T-helper 1 cell treated with Interleukin-12 subunit alpha and Interleukin-12 subunit beta and Interleukin-4 antibody, amounts not matched to agents 30 μg/mL and 1 μg/mL, for 36 hours (primary cell): ENCODE results near the gene HOXA10.
A peak's percentile ranks its signal among the peaks of the same experiment; 100 is the strongest.

Source experiments
- H3K27ac Mint-ChIP-seq: one replicate; pipeline ENCODE4 v1.8.0; 2021; ENCODE audit warnings: mild to moderate bottlenecking, mixed read lengths
- H3K27me3 Mint-ChIP-seq: one replicate; pipeline ENCODE4 v1.8.0; 2021; ENCODE audit warnings: low read depth, mixed read lengths
- H3K36me3 Mint-ChIP-seq: one replicate; pipeline ENCODE4 v1.8.0; 2021; ENCODE audit warnings: low read depth, mixed read lengths
- H3K4me1 Mint-ChIP-seq: one replicate; pipeline ENCODE4 v1.8.0; 2021; ENCODE audit warnings: low read depth, mixed read lengths
- H3K4me3 Mint-ChIP-seq: one replicate; pipeline ENCODE4 v1.8.0; 2021; ENCODE audit warnings: mild to moderate bottlenecking, moderate library complexity, mixed read lengths
- H3K9me3 Mint-ChIP-seq: one replicate; pipeline ENCODE4 v1.8.0; 2021; ENCODE audit warnings: mixed read lengths

Gene HOXA10

DNA sequence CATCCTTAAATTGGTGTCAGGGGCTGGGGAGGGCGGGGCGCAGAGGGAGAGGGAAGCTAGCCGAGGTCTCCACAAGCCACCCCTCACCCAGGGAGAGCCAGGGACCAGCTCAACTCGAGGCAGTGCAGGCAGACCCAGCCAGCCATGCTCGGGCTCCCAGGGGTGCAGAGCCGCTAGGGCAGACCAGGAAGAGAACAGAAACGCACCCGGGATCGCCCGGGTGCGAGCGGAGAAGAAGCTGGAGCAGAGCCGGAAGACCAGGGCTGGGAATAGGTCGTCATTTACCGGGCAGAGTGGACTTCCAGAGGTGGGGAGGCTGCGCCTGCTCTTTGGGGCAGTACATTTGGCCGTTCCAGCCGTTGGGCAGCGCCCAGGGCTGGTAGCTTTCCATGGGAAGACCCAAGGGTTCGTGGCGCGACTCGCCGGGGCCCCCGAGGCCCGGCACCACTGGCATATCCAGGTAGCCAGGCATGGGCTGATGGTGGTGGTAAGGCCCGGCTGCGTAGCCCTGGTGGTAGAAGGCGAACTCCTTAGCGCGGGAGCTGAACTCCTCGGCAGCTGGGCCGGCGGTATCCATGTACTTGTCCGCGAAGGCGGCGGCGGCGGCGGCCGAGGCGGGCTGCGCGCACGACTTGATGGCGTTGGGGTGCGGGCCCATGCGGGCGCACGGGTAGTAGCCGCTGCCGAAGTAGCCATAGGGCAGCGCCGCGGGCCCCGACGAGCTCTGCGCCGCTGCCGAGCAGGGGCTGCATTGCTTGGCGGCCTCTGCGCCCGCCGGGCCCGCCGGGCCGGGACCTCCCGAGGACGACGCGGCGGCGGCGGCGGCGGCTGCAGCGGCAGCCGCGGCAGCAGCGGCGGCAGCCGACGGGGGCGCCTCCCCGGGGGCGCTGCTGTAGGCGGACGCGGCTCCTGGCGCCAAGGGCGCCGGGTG, 25.0 kb upstream of the HOXA10 start:
- H3K9me3 Mint-ChIP-seq: no peaks in the 10 kb centered on the region
- H3K36me3 Mint-ChIP-seq: no peaks in the 10 kb centered on the region
- peaks cover 87% of the 10 kb centered on the region for H3K27me3 Mint-ChIP-seq
- H3K4me3 Mint-ChIP-seq: no peak overlapping the region
- H3K4me1 Mint-ChIP-seq: peaks cover 9% of the 10 kb centered on the region
- H3K27ac Mint-ChIP-seq: peak overlapping the region; percentile 82

- Mint-ChIP-seq H3K27me3 (peaks cover 87% of the 10 kb centered on the region), H3K9me3 (no peaks in the 10 kb centered on the region), H3K4me3 (no peak overlapping the region), H3K36me3 (no peaks in the 10 kb centered on the region), H3K4me1 (peaks cover 9% of the 10 kb centered on the region), H3K27ac (peak overlapping the region; percentile 82)
Measured at GRCh38 chr7:27198138-27198841, 24.2 kb upstream of the HOXA10 start.

- no peaks in the 10 kb centered on the region for H3K36me3 Mint-ChIP-seq
- H3K27ac Mint-ChIP-seq: no peak overlapping the region
- peaks cover 11% of the 10 kb centered on the region for H3K4me1 Mint-ChIP-seq
- H3K27me3 Mint-ChIP-seq: peaks cover 80% of the 10 kb centered on the region
- no peaks in the 10 kb centered on the region for H3K9me3 Mint-ChIP-seq
- no peak overlapping the region for H3K4me3 Mint-ChIP-seq
Measured at GRCh38 chr7:27197137-27198042, 23.3 kb upstream of the HOXA10 start.

GRCh38 chr7:27196287-27196767, 22.2 kb upstream of the HOXA10 start:
- Mint-ChIP-seq H3K9me3 (no peaks in the 10 kb centered on the region), H3K4me1 (peaks cover 10% of the 10 kb centered on the region), H3K4me3 (no peak overlapping the region), H3K27ac (no peak overlapping the region), H3K36me3 (no peaks in the 10 kb centered on the region), H3K27me3 (peaks cover 79% of the 10 kb centered on the region)

GRCh38 chr7:27194686-27195379, 20.7 kb upstream of the HOXA10 start:
- peaks cover 6% of the 10 kb centered on the region for H3K36me3 Mint-ChIP-seq
- peaks cover 5% of the 10 kb centered on the region for H3K4me1 Mint-ChIP-seq
- H3K4me3 Mint-ChIP-seq: no peak overlapping the region
- no peak overlapping the region for H3K27ac Mint-ChIP-seq
- no peaks in the 10 kb centered on the region for H3K9me3 Mint-ChIP-seq
- peaks cover 83% of the 10 kb centered on the region for H3K27me3 Mint-ChIP-seq

DNA sequence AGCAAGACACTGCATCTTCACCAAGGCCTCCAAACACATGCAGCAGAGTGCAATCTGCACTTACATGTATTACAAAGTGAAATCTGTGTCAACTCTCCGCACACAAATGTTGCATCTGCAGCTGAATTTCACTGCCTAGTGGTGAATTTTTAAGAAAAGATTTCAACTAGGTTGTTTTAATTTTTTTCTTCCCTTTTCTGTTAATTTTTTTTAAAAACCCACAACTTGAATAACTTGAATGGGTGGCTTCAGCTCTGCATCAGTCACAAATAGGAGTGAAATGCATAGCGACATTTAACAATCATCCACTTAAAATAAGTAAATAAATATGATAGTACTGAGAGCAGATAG, 19.9 kb upstream of the HOXA10 start:
- Mint-ChIP-seq H3K9me3 (no peaks in the 10 kb centered on the region), H3K4me1 (peaks cover 8% of the 10 kb centered on the region), H3K27ac (no peak overlapping the region), H3K36me3 (peaks cover 6% of the 10 kb centered on the region), H3K4me3 (no peak overlapping the region), H3K27me3 (peaks cover 89% of the 10 kb centered on the region)

DNA sequence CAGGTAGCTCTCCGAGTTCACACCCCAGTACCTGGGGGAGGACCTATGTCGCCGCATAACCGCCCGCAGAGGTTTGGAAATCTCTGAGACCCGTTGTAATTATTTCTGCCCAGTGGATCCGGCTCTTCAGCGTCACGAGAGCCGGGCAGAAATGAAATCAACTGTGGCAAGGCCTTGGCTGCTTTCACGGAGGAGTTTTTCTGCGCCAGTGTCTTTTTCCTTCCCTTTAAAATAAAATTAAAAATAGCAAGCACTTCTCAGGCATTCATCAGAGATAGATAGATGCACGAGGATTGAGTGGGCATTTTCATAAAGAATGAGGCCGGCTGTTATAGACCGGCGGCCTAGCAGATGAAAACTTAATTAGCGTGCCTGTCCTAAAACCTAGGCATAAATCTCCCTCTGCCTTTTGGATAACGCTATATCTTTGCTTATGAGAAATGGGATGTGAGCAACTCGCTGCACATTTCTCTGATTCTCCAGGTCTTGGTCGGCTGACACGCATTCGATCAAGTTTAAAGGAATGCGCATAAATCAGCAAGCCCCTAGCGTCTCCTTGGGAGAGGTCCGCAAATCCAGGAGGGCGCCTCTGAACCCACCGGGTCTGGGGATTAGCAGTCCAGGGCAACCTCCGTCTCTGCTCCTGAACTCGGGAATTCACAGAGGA, 19.3 kb upstream of the HOXA10 start:
- Mint-ChIP-seq H3K4me1 (peaks cover 11% of the 10 kb centered on the region), H3K27ac (no peak overlapping the region), H3K9me3 (no peaks in the 10 kb centered on the region), H3K27me3 (peaks cover 89% of the 10 kb centered on the region), H3K36me3 (peaks cover 6% of the 10 kb centered on the region), H3K4me3 (no peak overlapping the region)

GRCh38 chr7:27192546-27193334, 18.6 kb upstream of the HOXA10 start:
- no peak overlapping the region for H3K27ac Mint-ChIP-seq
- peaks cover 10% of the 10 kb centered on the region for H3K4me1 Mint-ChIP-seq
- H3K9me3 Mint-ChIP-seq: no peaks in the 10 kb centered on the region
- no peak overlapping the region for H3K4me3 Mint-ChIP-seq
- peaks cover 89% of the 10 kb centered on the region for H3K27me3 Mint-ChIP-seq
- peaks cover 6% of the 10 kb centered on the region for H3K36me3 Mint-ChIP-seq

DNA sequence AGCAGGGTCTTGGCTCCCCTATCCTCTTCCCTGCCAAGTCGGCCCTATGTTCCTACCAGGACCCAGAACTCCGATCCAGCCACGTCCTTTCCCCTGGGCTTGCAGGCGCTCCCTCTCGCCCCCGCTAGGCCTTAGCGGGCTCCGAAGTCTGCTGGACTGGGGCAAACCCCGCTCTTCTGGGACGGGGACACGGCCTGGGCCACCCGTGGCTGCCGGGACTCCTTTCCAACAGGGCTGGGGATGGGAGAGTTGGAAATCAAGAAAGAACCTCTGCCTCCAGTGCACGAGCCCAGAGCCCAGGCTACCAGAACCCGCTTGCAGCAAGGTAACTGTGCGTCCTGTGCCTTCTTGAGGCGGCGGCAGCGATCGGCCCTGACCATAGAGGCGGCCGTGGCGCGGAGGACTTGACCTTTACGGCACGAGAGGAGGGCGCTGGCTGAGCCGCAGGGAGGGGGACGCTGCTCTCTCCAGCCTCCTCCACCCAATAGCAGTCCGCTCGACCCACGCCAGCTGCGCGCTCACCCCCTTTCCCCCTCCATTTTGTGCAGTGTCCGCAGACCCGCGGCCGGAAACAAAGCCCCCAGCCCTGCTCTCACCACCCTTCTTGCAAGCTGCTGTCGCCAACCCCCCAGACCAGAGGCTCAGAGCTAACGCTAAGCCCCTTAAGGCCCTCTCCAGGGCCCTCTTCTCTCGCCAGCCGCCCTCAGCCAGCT, 17.9 kb upstream of the HOXA10 start:
- Mint-ChIP-seq H3K9me3 (no peaks in the 10 kb centered on the region), H3K4me3 (no peak overlapping the region), H3K27me3 (peaks cover 89% of the 10 kb centered on the region), H3K27ac (no peak overlapping the region), H3K36me3 (peaks cover 6% of the 10 kb centered on the region), H3K4me1 (peaks cover 10% of the 10 kb centered on the region)

GRCh38 chr7:27191161-27191731, 17.1 kb upstream of the HOXA10 start:
- no peak overlapping the region for H3K27ac Mint-ChIP-seq
- H3K4me3 Mint-ChIP-seq: no peak overlapping the region

GRCh38 chr7:27189997-27190748, 16.1 kb upstream of the HOXA10 start:
- peaks cover 92% of the 10 kb centered on the region for H3K27me3 Mint-ChIP-seq
- H3K9me3 Mint-ChIP-seq: no peaks in the 10 kb centered on the region
- peaks cover 6% of the 10 kb centered on the region for H3K36me3 Mint-ChIP-seq
- peak overlapping the region; percentile 25 for H3K4me3 Mint-ChIP-seq
- peak overlapping the region; percentile 33 for H3K27ac Mint-ChIP-seq
- peaks cover 19% of the 10 kb centered on the region for H3K4me1 Mint-ChIP-seq

More at GRCh38 chr7:27191161-27191731, 17.1 kb upstream of the HOXA10 start:
- peaks cover 6% of the 10 kb centered on the region for H3K36me3 Mint-ChIP-seq
- H3K27me3 Mint-ChIP-seq: peaks cover 89% of the 10 kb centered on the region
- peaks cover 13% of the 10 kb centered on the region for H3K4me1 Mint-ChIP-seq
- H3K9me3 Mint-ChIP-seq: no peaks in the 10 kb centered on the region
